Epithelial cell of esophagus (primary cell): ENCODE data around the gene CALCB.
"Not testable (repeated sequence)": the region's sequence is repeated elsewhere in the genome, so short reads cannot be mapped to it uniquely, and the experiment has no call there.

Source experiments
- DNase-seq: peaks from one replicate; pipeline ENCODE4 v3.0.0; 2010; ENCODE audit warnings: low read depth
- H3K4me3 ChIP-seq: 2 replicates; pipeline ENCODE4 v1.5.1; 2011; ENCODE audit warnings: mild to moderate bottlenecking, low read length, control low read depth
- CTCF ChIP-seq: IDR thresholded peaks from 2 replicates; pipeline ENCODE4 v1.5.1; 2011; ENCODE audit warnings: low read depth, mild to moderate bottlenecking, low read length, control low read depth, inconsistent platforms; ENCODE audit not compliant: insufficient read depth; ENCODE audit errors: missing control alignments

Gene CALCB

GRCh38 chr11:15057329-15057728, 16.1 kb upstream of the CALCB start:
- no peak for DNase-seq
- no peak for TF ChIP-seq CTCF
- H3K4me3 ChIP-seq = no peak overlapping the region

DNA sequence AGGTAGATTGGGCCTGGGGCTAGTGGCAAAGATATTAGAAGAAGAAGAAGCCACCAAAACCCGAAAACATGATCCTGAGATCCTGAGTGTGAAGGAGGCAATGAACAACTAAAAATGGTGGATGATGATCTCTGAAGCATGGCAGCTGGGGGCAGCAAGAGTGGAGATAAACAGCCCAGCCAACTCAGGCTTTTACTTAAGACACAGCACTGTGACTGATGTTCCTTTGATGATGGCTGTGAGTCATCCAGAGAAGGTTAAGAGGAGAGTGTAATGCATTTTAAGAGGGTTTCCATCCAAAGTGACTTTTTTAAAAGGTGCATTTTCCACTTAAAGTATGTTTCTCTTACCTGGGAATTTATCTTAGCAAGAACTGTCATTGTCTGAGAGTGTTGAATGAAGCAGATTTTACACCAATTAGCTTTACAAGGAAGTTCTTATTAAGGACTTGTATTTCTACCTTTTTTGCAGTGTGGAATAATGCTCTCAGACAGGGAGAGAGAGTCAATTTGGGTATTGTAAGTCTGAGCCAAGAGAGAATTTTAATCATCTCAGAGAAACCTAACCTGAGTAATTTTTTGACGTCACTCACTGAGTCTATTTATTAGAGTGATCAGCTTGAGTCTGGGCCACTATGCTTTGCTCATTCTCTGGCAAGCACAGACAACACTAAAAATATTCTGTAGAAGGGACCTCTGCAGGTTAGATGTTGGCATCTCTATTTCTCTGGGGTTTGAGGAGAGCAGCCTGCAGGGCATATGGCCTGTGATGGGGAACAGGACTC, 14.1 kb upstream of the CALCB start:
- TF ChIP-seq CTCF = no peak
- peak; percentile 34 for DNase-seq
- no peak overlapping the region for H3K4me3 ChIP-seq

DNA sequence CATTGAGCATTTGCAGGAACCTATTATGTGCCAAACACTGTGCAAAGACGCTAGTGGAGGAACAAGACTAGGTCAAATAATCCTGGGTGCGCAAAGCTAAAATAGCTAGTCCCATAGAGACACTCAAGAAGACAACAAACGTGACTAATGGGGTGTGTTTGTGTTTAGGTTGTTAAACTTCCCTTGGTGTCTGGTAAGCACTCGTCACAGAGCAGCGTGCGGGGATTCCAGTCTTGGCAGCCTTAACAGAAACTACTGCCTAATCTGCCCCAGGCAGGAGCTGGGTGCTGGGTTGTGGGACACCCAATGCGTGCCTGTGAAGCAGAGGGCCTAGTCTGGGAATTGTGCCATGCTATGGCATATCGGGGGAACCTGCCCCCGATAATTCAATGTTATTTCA, 10.8 kb upstream of the CALCB start:
- DNase-seq = peak; percentile 44
- TF ChIP-seq CTCF = no peak
- H3K4me3 ChIP-seq = no peak overlapping the region

DNA sequence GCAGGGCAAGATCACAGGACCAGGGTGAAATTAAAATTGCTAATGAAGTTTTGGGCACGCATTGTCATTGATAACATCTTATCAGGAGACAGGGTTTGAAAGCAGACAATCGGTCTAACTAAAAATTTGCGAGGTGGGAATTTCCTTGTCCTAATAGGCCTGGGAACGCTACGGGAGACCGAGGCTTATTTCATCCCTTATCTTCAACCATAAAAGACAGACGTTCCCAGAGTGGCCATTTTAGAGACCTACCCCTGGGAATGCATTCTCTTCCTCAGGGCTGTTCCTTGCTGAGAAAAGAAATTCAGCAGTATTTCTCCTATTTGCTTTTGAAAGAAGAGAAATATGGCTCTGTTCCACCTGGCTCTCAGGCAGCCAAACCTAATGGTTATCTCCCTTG, 3.6 kb upstream of the CALCB start:
- not testable (repeated sequence) for DNase-seq, H3K4me3 ChIP-seq

DNA sequence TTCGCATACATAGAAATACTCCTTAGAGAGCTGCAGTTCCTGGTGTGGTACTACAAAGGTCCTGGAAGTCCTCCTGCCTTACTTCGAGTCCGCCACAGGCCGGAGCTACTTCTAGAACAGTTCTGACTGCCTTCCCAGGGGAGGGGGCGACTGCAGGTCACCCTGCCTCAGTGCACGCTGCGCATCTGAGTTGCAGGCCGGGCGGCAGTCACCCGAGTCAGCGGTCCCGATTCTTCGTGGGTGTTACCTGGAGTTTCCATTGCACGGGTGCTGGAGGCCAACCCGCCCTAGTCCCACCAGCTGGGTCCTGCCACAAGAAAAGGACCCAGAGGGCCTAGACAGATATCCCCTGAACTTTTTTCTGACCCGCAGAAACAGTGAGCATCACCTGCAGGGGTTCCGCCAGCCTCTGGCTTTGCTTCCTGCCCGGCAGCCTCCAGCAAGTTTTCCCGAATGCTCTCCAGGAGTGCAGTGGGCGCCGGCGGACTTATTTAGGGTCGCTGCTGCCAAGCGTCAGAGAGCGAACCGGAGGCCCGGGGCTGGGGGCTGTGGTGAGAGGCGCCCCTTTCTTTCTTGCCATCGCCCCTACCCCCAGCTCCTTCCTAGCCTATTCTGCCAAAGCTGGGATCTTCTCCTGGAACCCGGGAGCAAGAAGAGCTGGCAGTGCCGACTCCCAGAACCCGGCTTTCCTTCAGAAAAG, 1.7 kb upstream of the CALCB start:
- DNase-seq = no peak
- no peak overlapping the region for H3K4me3 ChIP-seq
- TF ChIP-seq CTCF = no peak

- TF ChIP-seq CTCF = no peak
- H3K4me3 ChIP-seq = no peak overlapping the region
- DNase-seq = no peak
Measured at GRCh38 chr11:15072551-15073143, 746 bp upstream of the CALCB start.
